SKM-1 (cell line): ENCODE data around the gene STRIP2.

Experiments
- DNase-seq: peaks from one replicate; lab custom pipeline; 2025; ENCODE audit not compliant: unreplicated experiment; lab: John Stamatoyannopoulos, UW

The STRIP2 gene

GRCh38 chr7:129489491-129489890 is 55.3 kb downstream of the STRIP2 start:
- no peak for DNase-seq

- DNase-seq = no peak
These were observed 58.2 kb downstream of the STRIP2 start for GRCh38 chr7:129492391-129492790.

DNA sequence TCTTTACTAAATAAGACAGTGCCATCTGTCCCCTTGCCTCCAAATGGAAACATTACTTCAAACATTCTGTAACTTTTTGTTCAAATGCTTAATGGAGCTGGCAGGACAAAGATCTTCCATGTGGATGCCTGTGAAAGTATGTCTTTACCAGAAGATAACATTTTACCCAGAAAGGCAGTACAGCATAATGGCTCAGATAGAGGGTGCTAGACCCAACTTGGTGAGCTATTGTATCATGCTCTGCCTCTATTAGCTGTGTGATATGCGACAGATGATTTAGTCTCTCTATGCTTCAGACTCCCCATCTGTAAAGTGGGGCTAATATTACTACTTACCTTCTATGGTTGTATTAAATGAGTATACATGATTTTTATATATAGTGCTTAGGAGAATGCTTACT is 59.3 kb downstream of the STRIP2 start:
- no peak for DNase-seq

- DNase-seq = no peak
These were observed 59.8 kb downstream of the STRIP2 start for GRCh38 chr7:129494041-129494440.

GRCh38 chr7:129495987-129496386 is 61.8 kb downstream of the STRIP2 start:
- DNase-seq = no peak

GRCh38 chr7:129496653-129497052 is 62.4 kb downstream of the STRIP2 start:
- no peak for DNase-seq

GRCh38 chr7:129497156-129497555 is 62.9 kb downstream of the STRIP2 start:
- no peak for DNase-seq

GRCh38 chr7:129498021-129498420 is 63.8 kb downstream of the STRIP2 start:
- DNase-seq = no peak

DNA sequence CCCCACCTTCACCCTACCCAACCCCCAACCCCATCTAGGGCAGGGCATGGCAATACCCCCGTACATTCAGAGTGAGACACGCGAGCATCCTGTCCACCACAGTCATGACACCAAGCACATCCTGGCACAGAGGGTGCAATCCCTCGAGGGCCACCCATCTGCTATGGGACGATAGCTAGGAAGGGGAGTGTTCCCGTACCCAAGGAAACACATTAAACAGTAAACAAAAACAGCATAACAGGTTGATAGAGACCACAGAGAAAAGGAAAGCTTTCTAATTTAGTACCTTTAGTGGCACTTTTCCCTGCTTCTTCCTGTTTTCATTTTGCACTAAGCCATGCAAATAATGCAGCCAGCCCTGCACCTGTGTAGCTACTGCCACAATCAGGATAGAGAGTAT is 65.8 kb downstream of the STRIP2 start:
- DNase-seq = no peak

- DNase-seq = peak; percentile 22
These were observed 67.8 kb downstream of the STRIP2 start, which contains the start of gene SMKR1 for GRCh38 chr7:129501760-129502707. SMKR1 (plus strand) TSS chr7:129502531; CDS start chr7:129502825, 294 bp downstream.

DNA sequence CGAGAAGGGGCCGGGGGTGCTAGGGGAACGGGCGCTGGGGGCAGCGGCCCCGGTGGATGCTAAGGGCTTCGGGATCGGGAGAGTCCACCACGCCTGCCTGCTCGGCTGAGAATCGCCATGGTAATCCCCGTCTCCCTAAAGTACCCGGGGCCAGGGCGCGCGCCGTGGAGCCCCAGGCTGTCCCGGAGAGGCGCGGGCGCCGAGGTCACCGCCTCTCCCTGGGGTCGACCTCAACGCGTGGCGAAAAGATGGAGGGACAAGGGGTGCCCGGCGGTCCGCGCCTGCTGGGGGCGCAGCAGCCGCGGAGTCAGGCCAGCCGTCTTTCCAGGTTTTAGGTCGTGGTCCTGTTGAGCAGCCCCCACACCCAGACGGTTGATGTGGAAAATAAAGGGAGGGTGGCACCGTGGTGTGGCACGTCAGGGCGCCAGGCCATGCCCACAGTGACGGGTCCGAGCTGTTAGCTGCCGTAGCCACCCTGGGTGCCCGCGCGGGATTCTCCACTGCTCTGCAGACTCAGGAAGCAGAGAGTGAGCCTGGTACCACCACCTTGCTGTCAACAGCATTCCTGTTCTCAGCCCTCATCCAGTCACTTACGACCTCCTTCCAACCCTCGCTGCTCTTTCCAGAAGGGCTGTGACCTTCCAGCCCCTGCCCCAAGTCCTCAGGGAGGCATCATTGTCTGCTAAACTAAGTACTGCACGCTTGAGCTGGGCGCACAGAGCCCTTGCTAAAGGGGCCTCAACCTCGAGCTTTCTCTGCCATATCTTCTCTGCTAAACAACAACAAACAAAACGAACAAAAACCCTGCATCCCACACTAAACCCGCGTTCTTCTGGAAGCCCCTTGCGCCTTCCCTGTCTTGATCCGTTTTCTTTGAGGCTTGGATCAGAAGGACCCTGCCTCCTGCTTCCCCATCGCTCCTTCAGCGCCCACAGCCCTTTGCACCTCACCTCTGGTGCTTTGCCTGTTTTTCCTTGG is 68.8 kb downstream of the STRIP2 start:
- no peak for DNase-seq

GRCh38 chr7:129503725-129504124 is 69.5 kb downstream of the STRIP2 start:
- no peak for DNase-seq

GRCh38 chr7:129512192-129512591 is 78.0 kb downstream of the STRIP2 start:
- no peak for DNase-seq

DNA sequence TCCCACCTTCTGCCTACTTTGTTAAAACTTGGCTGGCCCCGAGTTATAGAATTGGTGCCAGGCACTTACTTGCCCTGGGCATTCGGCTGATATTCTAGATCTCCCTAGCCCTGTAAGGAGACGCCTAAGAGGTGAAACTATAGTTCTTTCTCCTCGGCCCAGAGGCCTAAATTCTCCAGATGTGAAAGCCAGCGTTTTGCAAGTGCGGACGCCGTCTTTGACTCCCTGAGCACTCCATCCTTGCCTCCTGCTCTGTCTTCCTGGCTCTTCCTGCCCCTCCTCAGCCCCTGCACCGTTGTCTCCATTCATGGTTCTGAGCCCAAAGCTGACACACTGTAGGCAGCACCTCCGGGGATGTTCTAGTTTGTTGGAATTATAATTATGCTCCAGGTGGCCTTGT is 79.3 kb downstream of the STRIP2 start:
- no peak for DNase-seq

GRCh38 chr7:129514683-129515082 is 80.5 kb downstream of the STRIP2 start:
- DNase-seq = no peak

- no peak for DNase-seq
These were observed 81.1 kb downstream of the STRIP2 start for GRCh38 chr7:129515381-129515780.

GRCh38 chr7:129517931-129518330 is 83.7 kb downstream of the STRIP2 start:
- no peak for DNase-seq

DNA sequence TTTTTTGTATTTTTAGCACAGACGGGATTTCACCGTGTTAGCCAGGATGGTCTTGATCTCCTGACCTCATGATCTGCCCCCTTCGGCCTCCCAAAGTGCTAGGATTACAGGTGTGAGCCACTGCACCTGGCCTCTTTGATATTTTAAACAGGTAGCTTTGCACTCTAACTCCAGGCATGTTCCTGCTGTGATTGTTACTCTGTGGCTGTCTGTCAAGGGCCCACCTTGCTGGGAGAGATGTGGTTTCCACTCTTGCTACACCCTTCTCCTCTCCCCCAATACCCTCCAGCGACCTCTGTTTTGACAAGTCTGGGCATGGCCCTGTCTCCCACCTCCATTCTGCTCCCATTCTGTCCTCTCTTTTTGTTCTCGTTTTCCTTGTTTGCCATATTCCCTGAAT is 85.2 kb downstream of the STRIP2 start:
- no peak for DNase-seq

GRCh38 chr7:129522088-129522970 is 88.1 kb downstream of the STRIP2 start:
- DNase-seq = no peak

DNA sequence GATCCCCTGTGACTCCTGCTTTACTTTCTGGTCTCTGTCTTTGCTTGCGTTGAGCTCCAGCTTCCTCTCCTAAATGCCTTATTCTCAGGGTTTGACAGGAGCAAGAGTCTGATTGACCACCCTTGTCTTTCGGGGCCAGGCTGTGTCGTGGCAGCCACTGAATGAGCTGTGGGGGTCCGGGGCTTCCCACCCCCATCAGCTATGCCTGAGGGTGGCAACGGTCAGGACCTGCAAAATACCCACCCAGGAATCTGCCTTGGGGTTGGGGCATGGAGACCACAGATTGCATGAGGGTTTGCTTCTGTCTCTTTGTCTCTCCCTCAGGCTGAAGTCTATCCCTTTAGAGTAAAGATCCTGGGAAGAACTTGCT is 88.7 kb downstream of the STRIP2 start:
- no peak for DNase-seq

GRCh38 chr7:129523924-129524323 is 89.7 kb downstream of the STRIP2 start:
- no peak for DNase-seq
